IMR-90 (cell line): Measurements from ENCODE around the gene HMG20A. TPM values are rescaled to one million over a fixed set of nuclear protein-coding genes. Genes with fewer than 3 reads are reported as not detected.
A peak's percentile ranks its signal among the peaks of the same experiment; 100 is the strongest.

Experiments used
- ATAC-seq: fragments of 200-7000 bp; cut with Tn5 transposase; 2 replicates; pipeline ENCODE4 v1.9.1; 2020; ENCODE audit warnings: low read depth, mild to moderate bottlenecking, moderate library complexity
- BruUV-seq: library from RNA; stranded (reverse); fragments of 400-500 nt; replicated peaks from 2 replicates; lab custom pipeline; 2021; lab: Mats Ljungman, UMichigan
- CTCF ChIA-PET: fragments of 300-600 bp; formaldehyde crosslinking; extraction: SDS; loops from one replicate; lab custom pipeline; 2021; ENCODE audit warnings: antibody characterized with exemption; lab: Yijun Ruan, JAX
- POLR2A ChIA-PET: fragments of 300-600 bp; sonication (Branson Sonifier 250); formaldehyde crosslinking; loops from one replicate; lab custom pipeline; 2022; ENCODE audit warnings: antibody characterized with exemption; ENCODE audit not compliant: unreplicated experiment; lab: Charles Lee
- DNase-seq: peaks from one replicate; pipeline ENCODE4 v3.0.0; 2013
- H2AFZ ChIP-seq: replicated peaks from 2 replicates; pipeline ENCODE3; 2013; ENCODE audit warnings: low read length, mild to moderate bottlenecking; ENCODE audit not compliant: poor library complexity
- H2AK5ac ChIP-seq: 2 replicates; pipeline ENCODE4 v1.6.1; 2013; ENCODE audit warnings: low read depth, low read length, inconsistent platforms
- H2AK9ac ChIP-seq: replicated peaks from 2 replicates; pipeline ENCODE3; 2013; ENCODE audit warnings: mild to moderate bottlenecking, low read depth, low read length, moderate library complexity; ENCODE audit not compliant: poor library complexity
- H2BK120ac ChIP-seq: 2 replicates; pipeline ENCODE4 v1.6.1; 2013; ENCODE audit warnings: low read depth, low read length, inconsistent platforms
- H2BK15ac ChIP-seq: 3 replicates; pipeline ENCODE4 v1.6.1; 2013; ENCODE audit warnings: low read depth, low read length, inconsistent platforms
- H2BK20ac ChIP-seq: 2 replicates; pipeline ENCODE4 v1.6.1; 2013; ENCODE audit warnings: low read depth, mild to moderate bottlenecking, inconsistent platforms, low read length, moderate library complexity
- H2BK5ac ChIP-seq: 2 replicates; pipeline ENCODE4 v1.6.1; 2013; ENCODE audit warnings: mild to moderate bottlenecking, low read depth, low read length, inconsistent platforms; ENCODE audit not compliant: poor library complexity, severe bottlenecking
- H3K14ac ChIP-seq: replicated peaks from 2 replicates; pipeline ENCODE4 v1.6.1; 2013; ENCODE audit warnings: low read depth, low read length, inconsistent platforms
- H3K18ac ChIP-seq: 2 replicates; pipeline ENCODE4 v1.6.1; 2013; ENCODE audit warnings: low read depth, low read length, control low read depth
- H3K23ac ChIP-seq: 2 replicates; pipeline ENCODE4 v1.6.1; 2013; ENCODE audit warnings: low read depth, low read length, inconsistent platforms
- H3K27ac ChIP-seq: 2 replicates; pipeline ENCODE4 v1.5.1; 2013; ENCODE audit warnings: mild to moderate bottlenecking, control low read depth, low read length; ENCODE audit not compliant: insufficient read depth
- H3K27me3 ChIP-seq: 2 replicates; pipeline ENCODE4 v1.6.1; 2013; ENCODE audit warnings: low read length; ENCODE audit not compliant: control insufficient read depth, insufficient read depth
- H3K36me3 ChIP-seq: 2 replicates; pipeline ENCODE4 v1.6.1; 2013; ENCODE audit warnings: low read length, mixed read lengths; ENCODE audit not compliant: control insufficient read depth, insufficient read depth
- H3K4ac ChIP-seq: 2 replicates; pipeline ENCODE4 v1.6.1; 2013; ENCODE audit warnings: low read depth, low read length, inconsistent platforms
- H3K4me1 ChIP-seq: 2 replicates; pipeline ENCODE4 v1.6.1; 2013; ENCODE audit warnings: low read length, mixed read lengths; ENCODE audit not compliant: control insufficient read depth, insufficient read depth
- H3K4me2 ChIP-seq: 2 replicates; pipeline ENCODE4 v1.6.1; 2013; ENCODE audit warnings: low read depth, mild to moderate bottlenecking, control low read depth, low read length, moderate library complexity
- H3K4me3 ChIP-seq: 2 replicates; pipeline ENCODE4 v1.5.1; 2013; ENCODE audit warnings: low read depth, mild to moderate bottlenecking, control low read depth, low read length, moderate library complexity; ENCODE audit not compliant: insufficient read depth
- H3K56ac ChIP-seq: 2 replicates; pipeline ENCODE4 v1.6.1; 2013; ENCODE audit warnings: low read length, inconsistent platforms; ENCODE audit not compliant: insufficient read depth; ENCODE audit errors: extremely low read depth
- H3K79me1 ChIP-seq, 2 experiments: 2 replicates each; pipeline ENCODE4 v1.6.1; 2013; ENCODE audit warnings: low read length in 2 of 2, inconsistent platforms in 1 of 2, low read depth in 1 of 2
- H3K9ac ChIP-seq: 2 replicates; pipeline ENCODE4 v1.6.1; 2013; ENCODE audit warnings: low read depth, low read length, control low read depth
- H3K9me1 ChIP-seq: 2 replicates; pipeline ENCODE4 v1.6.1; 2013; ENCODE audit warnings: low read length, inconsistent platforms; ENCODE audit not compliant: insufficient read depth
- H3K9me3 ChIP-seq: 2 replicates; pipeline ENCODE4 v1.6.1; 2013; ENCODE audit warnings: low read length; ENCODE audit not compliant: control insufficient read depth, insufficient read depth
- H4K20me1 ChIP-seq: 2 replicates; pipeline ENCODE4 v1.6.1; 2013; ENCODE audit warnings: low read length, inconsistent platforms; ENCODE audit not compliant: insufficient read depth
- H4K5ac ChIP-seq: 2 replicates; pipeline ENCODE4 v1.6.1; 2013; ENCODE audit warnings: mild to moderate bottlenecking, low read depth, low read length, control low read depth
- H4K8ac ChIP-seq, 2 experiments: 2 replicates each; pipeline ENCODE4 v1.6.1; 2013; ENCODE audit warnings: low read depth in 2 of 2, low read length in 2 of 2, control low read depth in 1 of 2, inconsistent platforms in 1 of 2
- H4K91ac ChIP-seq: 2 replicates; pipeline ENCODE4 v1.6.1; 2013; ENCODE audit warnings: low read depth, low read length, inconsistent platforms; ENCODE audit not compliant: insufficient read depth
- BHLHE40 ChIP-seq: fragments of 150-350 bp; IDR thresholded peaks from 2 replicates; pipeline ENCODE4 v1.6.1; 2016; ENCODE audit warnings: mild to moderate bottlenecking, low read depth, low read length
- CEBPB ChIP-seq: IDR thresholded peaks from 2 replicates; pipeline ENCODE4 v1.6.1; 2012; ENCODE audit warnings: low read depth, low read length, improper control_type of control experiment
- CHD1 ChIP-seq: IDR thresholded peaks from 2 replicates; pipeline ENCODE4 v1.6.1; 2012; ENCODE audit warnings: low read depth, low read length, improper control_type of control experiment
- ELK1 ChIP-seq: fragments of 150-350 bp; IDR thresholded peaks from 2 replicates; pipeline ENCODE4 v1.6.1; 2016; ENCODE audit warnings: low read depth, mild to moderate bottlenecking, low read length, moderate library complexity, borderline replicate concordance
- FOS ChIP-seq: fragments of 150-350 bp; IDR thresholded peaks from 2 replicates; pipeline ENCODE4 v1.6.1; 2016; ENCODE audit warnings: low read depth, low read length
- MAFK ChIP-seq: IDR thresholded peaks from 2 replicates; pipeline ENCODE4 v1.6.1; 2012; ENCODE audit warnings: low read depth, low read length, improper control_type of control experiment
- MAZ ChIP-seq: IDR thresholded peaks from 2 replicates; pipeline ENCODE4 v1.6.1; 2012; ENCODE audit warnings: low read depth, mild to moderate bottlenecking, low read length, improper control_type of control experiment, moderate library complexity, borderline replicate concordance
- MXI1 ChIP-seq: IDR thresholded peaks from 2 replicates; pipeline ENCODE4 v1.6.1; 2012; ENCODE audit warnings: low read depth, mild to moderate bottlenecking, low read length, moderate library complexity, borderline replicate concordance
- NFE2L2 ChIP-seq: fragments of 150-350 bp; IDR thresholded peaks from 2 replicates; pipeline ENCODE4 v1.6.1; 2016; ENCODE audit warnings: low read depth, mild to moderate bottlenecking, low read length
- POLR2A ChIP-seq: IDR thresholded peaks from 2 replicates; pipeline ENCODE4 v1.6.1; 2012; ENCODE audit warnings: mild to moderate bottlenecking, low read depth, low read length
- RAD21 ChIP-seq: IDR thresholded peaks from 2 replicates; pipeline ENCODE4 v1.6.1; 2012; ENCODE audit warnings: low read length, improper control_type of control experiment
- RCOR1 ChIP-seq: IDR thresholded peaks from 2 replicates; pipeline ENCODE4 v1.6.1; 2012; ENCODE audit warnings: mild to moderate bottlenecking, low read length, improper control_type of control experiment; ENCODE audit not compliant: insufficient replicate concordance
- RFX5 ChIP-seq: IDR thresholded peaks from 2 replicates; pipeline ENCODE4 v1.8.0; 2012; ENCODE audit warnings: low read depth, mild to moderate bottlenecking, low read length, moderate library complexity
- SMC3 ChIP-seq: fragments of 150-350 bp; IDR thresholded peaks from 2 replicates; pipeline ENCODE4 v1.6.1; 2016; ENCODE audit warnings: low read depth, mild to moderate bottlenecking, antibody characterized with exemption, low read length, moderate library complexity
- USF2 ChIP-seq: fragments of 150-350 bp; IDR thresholded peaks from 2 replicates; pipeline ENCODE4 v1.6.1; 2017; ENCODE audit warnings: mild to moderate bottlenecking, antibody characterized with exemption, low read length, low read depth
- WGBS, 2 experiments: methylation state at CpG; one replicate each; pipeline versions ENCODE4 v1.1.5 to v1.1.7; 2013; ENCODE audit warnings: missing lambda C conversion rate in 2 of 2; ENCODE audit not compliant: insufficient read length in 1 of 2; ENCODE audit errors: extremely low coverage in 2 of 2; 5-methylcytosine and 5-hydroxymethylcytosine counted together
- dilution Hi-C: fragments of 300-500 bp; cut with HindIII; formaldehyde crosslinking; loops from one replicate; pipeline ENCODE4 v1.14.3; 2018; ENCODE audit warnings: low sequenced_read_pairs; ENCODE audit not compliant: unreplicated experiment
- in situ Hi-C: fragments of 300-500 bp; cut with MboI; formaldehyde crosslinking; loops from 3 replicates; pipeline ENCODE4 v1.14.3; 2019; ENCODE audit warnings: low sequenced_read_pairs, inconsistent platforms, mixed read lengths
- intact Hi-C: fragments of 100-400 bp; cut with micrococcal nuclease; formaldehyde crosslinking; loops from 2 replicates; pipeline ENCODE4 v1.10.0; 2022
- polyA plus RNA-seq, 3 experiments: library from polyadenylated mRNA; depleted of rRNA; stranded (reverse); fragments of >200 nt; gene quantifications; 2 replicates each; pipeline ENCODE4 v1.2.3, GENCODE V29; 2012; ENCODE audit warnings: low replicate concordance in 1 of 3
- total RNA-seq: library from RNA; depleted of rRNA; stranded (reverse); fragments of >200 nt; gene quantifications from 2 replicates; pipeline ENCODE4 v1.2.3, GENCODE V29; 2012

The HMG20A gene
- total and polyA plus RNA-seq, 2 of the 4 experiments (the other 2 are of a cell fraction): 22.3 to 25.3 TPM

DNA sequence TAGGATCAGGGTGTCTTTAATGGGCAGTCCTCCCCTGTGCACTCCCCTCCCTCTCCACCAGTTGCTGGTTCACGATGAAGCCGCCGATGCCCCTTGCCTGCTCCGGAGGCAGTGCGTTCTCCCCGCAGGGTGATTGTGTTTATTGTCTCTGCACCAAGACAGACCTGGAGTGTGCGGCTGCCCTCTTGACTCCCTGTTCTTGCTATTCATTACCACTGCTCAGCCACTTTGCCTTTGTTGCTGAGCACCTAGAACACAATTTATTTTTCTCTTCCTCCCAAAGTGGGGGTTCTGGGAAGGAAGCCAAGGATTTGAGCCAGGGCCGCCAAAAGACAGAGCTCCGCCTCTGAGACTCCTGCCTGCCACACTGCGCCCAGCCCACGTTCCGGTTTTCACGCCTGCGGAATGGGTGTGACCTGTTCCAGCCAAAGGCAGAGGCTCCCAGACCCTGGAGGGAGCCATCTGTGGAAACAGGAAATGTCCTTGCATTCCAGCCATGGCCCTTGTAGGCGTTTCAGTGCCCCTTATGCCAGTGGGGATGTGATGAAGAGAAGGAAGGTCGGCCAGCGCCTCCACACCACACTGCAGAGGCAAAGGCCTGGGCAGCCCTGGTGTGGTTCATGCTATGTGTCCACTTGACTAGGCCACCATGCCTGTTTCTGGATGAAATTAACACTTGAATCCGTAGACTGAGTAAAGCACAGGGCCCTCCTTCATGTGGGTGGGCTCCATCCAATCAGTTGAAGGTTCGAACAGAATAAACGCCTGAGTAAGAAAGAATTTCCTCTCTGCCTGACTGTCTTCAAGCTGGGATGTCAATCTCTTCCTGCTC lies 85.8 kb downstream of the HMG20A start:
- 47% methylated on average over 6 of the region's 20 CpGs; no CpG with 5 or more reads in 1 of the 2 experiments for WGBS, 2 experiments
- no TSS peak for BruUV-seq
- Histone ChIP-seq H3K36me3 (no peaks in the 10 kb centered on the region), H4K5ac (no peak overlapping the region), H3K23ac (no peak overlapping the region), H2BK15ac (no peak overlapping the region), H3K9ac (no peak overlapping the region), H4K20me1 (no peaks in the 10 kb centered on the region), H2BK5ac (no peak overlapping the region), H3K56ac (no peak overlapping the region), H2AK9ac (no peak overlapping the region), H3K27ac (no peak overlapping the region), H3K4me2 (no peak overlapping the region), H3K79me1 (no peaks in the 10 kb centered on the region), H3K9me3 (no peaks in the 10 kb centered on the region), H3K4me1 (peaks cover 13% of the 10 kb centered on the region), H2AK5ac (no peak overlapping the region), H3K18ac (no peak overlapping the region), H3K14ac (no peak overlapping the region; the same call in 1 of the 2 replicates), H2BK20ac (no peak overlapping the region), H3K9me1 (peaks cover 7% of the 10 kb centered on the region), H2BK120ac (no peak overlapping the region), H4K8ac (0 out of 4 replicates have a peak overlapping the region, but pooled peaks of 1 of the 2 experiments have one; percentile 46), H3K4ac (peak overlapping the region; percentile 35; the same call in 1 of the 2 replicates), H4K91ac (no peak overlapping the region), H3K4me3 (no peak overlapping the region), H2AFZ (peak overlapping the region; percentile 59), H3K27me3 (no peaks in the 10 kb centered on the region)
- ATAC-seq (peak; percentile 12; the same call in 1 of the 2 replicates), DNase-seq (no peak)
- ChIA-PET POLR2A (no interaction called here), CTCF (no interaction called here)
- in situ Hi-C loops: no loop called here
- dilution Hi-C loops: no loop called here
- intact Hi-C loops: no loop called here
- no peak for TF ChIP-seq RFX5
- TF ChIP-seq RCOR1: no peak
- no peak for TF ChIP-seq CEBPB
- TF ChIP-seq SMC3: no peak
- no peak for TF ChIP-seq NFE2L2
- TF ChIP-seq USF2: no peak
- no peak for TF ChIP-seq ELK1
- no peak for TF ChIP-seq RAD21
- TF ChIP-seq MAZ: no peak
- no peak for TF ChIP-seq FOS
- no peak for TF ChIP-seq CHD1
- TF ChIP-seq MAFK: no peak
- no peak for TF ChIP-seq POLR2A
- TF ChIP-seq BHLHE40: no peak
- TF ChIP-seq MXI1: no peak
